Stimulated activated CD8-positive, alpha-beta memory T cell treated with anti-CD3 and anti-CD28 coated beads, Interleukin-2, amount 100 ng/mL, for 48 hours (primary cell): ENCODE measurements around the gene C16orf74.

Experiments used
- DNase-seq, 2 donors: peaks; one replicate each; pipeline ENCODE4 v3.0.0-alpha.2; 2020; ENCODE audit warnings: low read depth in 2 of 2

The C16orf74 gene

DNA sequence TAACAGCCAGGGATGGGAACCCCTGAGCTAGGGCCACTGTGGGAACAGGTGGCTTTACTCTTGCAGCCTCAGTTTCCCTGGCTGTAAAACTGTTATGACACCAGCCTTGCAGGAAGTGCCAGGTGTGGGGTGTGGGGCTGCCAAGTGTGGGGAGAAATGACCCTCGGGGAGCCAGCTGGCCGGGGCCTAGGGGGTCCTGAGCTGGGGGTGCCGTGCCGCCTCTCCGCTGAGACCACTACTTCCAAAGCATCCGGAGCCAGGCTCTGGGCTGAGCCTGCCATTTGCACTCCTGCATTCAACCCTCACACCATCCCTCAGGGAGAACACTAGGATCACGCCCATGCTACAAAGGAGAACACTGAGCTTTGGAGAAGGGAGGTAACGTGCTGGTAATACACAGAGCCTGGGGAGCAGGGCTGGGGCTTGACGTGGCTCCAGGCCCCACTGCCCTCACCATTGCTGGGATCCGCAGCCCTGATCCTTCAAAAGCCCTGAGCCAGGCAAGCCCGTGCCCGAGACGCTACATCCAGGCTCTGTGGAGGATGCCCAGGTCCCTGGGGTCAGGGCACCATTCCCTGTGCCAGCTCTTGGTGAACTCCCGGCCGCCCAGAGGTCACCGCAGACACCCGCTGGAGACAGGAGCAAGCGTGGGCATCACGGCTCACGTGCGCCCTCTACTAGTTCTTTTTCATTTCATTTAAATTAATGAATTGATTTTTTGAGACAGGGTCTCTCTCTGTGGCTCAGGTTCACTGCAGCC, 33.3 kb downstream of the C16orf74 start:
- DNase-seq, result peak; percentile 37 to 44

DNA sequence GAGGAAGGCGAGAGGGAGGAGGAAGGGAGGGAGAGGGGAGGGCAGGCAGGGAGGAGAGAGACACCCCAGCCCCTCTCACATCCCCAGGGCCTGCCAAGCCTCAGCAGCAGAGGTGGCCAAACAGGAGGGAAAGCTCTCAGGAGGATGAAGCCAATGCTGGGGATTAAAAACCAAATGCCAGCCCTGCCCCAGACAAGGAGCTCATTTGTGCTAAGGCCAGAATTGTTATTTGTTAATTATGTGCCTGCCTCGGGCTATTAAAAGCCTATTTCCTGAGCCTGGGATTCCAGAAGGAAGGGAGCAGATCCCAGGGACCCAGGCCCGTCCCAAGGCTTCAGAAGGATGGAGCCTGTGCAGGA, 34.2 kb downstream of the C16orf74 start:
- DNase-seq, result no peak

DNA sequence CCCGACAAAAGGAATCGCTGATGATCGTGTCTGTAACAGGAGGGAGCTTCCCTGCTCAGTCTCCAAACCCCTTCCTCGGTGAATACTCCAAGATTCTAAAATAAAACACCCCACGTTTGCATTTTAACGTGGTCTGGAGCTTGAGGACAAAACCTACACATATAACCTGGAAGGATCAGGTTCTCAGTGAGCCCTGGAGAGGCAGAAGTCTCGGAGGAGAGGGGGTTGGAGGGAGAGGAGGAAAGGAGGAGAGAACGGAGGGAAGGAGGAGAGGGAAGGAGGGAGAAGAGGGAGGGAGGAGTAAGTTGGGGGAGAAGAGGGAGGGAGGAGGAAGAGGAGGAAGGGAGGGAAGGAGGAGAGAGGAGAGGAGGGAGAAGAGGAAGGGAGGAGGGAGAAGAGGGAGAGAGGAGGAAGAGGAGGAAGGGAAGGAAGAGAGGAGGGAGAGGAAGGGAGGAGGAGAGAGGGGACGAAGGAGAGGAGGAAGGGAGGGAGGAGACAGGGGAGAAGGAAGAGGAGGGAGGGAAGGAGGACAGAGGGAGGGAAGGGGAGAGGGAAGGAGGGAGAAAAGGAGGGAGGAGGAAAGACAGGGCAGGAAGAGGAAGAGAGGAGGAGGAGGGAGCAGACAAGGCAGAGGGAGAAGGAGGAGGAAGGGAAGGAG, 34.7 kb downstream of the C16orf74 start:
- DNase-seq, result no peak

DNA sequence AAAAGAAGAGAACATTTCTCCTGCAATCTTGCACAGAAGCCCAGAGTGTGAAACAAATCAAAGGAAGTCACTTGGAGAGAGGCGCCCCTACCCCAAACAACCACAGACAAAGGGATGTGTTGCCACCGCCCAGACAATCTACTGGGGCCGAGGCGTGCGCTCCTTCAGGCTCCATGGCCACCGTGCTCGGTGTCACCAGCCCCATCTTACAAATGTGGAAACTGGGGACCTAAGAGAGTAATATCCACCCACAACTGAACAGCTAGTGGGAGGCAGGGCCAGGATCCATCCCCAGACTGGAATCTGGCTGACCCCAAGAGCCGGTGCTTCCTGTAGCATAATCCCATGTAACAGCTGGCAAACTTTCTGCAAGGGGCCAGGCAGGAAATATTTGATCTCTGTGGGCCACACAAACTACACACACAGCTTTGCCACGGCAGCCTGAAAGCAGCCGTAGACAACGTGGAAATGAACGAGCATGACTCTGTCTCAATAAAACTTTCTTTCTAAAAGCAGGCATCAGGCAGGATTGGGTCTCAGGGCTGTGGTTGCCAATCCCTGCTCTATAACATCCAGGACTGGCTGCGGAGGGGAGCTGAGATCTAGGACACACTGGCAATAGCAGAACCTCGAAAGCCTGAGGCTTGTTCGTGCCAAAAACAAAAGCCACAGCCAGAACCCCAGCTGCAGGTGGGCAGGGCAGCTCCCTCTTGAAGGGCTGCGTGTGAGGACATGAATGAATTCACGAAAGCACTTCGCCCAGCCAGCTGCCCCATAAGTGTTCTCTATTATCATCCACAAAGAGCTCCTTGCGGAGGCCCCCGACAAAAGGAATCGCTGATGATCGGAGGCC, 35.5 kb downstream of the C16orf74 start:
- no peak for DNase-seq

DNA sequence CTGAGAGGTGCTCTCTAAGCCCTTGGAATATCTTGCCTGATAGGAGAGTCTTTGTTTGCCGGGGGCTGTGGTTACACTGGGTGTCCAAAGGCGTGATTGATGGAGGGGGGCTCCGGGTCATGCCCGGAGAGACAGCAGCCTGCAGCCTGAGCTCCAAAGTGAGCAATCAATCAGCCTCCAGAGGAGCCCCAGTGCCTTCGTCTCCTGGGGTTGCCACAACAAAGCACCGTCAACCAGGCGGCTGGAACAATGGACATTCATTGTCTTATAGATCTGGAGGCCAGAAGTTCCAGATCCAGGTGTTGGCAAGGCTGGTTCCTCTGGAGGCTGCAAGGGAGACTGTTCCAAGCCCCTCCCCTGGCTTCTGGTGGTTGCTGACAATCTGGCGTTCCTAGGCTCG, 38.1 kb downstream of the C16orf74 start:
- no peak for DNase-seq

DNA sequence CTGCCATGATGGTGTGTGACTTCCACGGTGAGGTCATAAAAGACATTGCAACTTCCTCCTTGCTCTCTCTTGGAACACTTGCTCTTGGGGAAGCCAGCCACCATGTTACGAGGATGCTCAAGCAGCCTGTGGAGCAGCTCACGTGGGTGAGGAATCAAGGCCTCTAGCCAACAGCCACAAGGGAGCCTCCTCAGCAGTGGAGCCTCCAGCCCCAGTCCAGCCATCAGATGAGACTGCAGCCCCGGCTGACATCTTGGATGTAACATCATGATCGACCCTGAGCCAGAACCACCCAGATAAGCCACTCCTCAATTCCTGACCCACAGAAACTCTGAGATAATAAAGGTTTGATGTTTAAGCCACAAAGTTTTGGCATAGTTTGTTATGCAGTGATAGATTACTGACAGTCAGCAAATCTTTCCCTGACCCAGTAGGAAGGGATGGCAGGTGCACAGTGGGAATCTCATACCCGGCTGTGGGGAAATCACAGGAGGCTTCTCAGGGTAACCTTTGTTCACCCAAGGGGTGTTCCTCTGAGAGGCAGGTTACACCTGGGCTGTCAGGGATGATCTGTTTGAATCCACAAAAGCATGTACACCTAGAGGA, 38.8 kb downstream of the C16orf74 start:
- DNase-seq, result no peak

DNA sequence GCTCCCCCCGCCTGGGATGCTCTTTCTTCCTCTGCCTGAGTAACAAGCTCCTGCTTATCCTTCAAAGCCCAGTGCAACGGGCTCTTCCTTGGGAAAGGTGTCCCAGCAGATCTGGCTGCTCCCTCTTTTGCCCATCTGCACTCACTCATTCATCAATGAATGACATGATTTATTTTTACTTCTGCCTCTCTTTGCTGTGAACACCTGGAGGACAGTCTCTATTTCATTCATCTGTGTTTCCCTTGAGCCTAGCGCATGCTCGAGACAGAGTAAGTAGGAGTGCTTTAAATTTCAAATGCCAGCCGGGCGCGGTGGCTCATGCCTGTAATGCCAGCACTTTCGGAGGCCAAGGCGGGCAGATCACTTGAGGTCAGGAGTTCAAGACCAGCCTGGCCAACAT, 40.2 kb downstream of the C16orf74 start:
- DNase-seq, result no peak

DNA sequence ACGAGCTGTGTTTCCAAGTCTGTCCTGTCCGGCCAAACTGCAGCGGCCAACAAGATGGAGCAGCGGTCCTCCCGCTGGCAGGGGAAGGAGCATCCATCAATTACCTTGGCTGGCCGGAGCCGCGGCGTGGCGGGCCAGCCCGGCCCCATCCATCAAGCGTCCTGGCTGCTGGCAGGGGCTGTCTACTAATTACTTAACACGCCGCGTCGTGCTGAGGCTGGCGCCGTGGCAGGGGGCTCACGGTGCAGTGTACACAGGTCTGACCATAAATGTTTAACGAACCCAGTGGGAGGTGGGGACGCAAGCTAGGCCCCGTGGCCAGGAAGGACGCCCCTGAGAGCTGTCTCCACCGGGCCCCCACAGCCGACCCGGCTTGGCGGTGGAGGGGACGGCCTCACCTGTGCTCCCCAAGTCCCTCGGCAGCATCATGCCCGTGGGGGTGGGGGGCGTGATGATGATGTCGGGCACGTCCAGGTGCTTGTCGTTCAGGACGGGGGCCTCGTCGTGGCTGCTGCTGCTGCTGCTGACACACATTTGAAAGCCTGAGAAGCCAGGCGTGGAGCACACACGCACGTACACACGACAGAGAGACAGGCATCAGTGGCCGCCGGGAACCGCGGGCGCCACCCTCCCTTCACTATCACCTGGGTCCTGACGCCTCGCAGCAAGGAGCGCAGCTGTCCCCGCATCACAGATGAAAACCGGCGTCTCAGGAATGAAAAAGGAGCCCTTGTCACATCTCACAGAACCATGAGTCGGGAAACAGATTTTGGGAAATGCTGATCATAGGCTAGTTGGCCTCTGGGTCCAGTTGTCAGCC, 40.9 kb downstream of the C16orf74 start:
- no peak for DNase-seq

DNA sequence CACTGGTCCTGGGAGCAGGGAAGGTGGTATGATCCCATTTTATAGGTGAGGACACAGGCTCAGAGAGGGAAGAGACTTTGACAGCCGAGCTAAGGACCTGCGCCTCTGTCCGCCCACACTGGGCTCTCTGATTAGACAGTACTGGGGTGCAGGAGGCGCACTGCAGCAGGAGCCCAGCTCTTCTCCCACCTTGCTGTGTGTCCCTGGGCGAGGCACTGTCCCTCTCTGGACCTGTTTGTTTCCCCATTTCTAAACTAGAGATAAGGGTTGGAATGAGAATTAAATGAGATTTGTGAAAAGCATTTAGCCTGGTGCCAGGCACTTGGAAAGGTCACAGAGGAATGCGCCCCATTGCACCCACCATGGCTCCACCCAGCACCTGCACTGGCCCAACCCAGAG, 42.6 kb downstream of the C16orf74 start:
- no peak for DNase-seq

DNA sequence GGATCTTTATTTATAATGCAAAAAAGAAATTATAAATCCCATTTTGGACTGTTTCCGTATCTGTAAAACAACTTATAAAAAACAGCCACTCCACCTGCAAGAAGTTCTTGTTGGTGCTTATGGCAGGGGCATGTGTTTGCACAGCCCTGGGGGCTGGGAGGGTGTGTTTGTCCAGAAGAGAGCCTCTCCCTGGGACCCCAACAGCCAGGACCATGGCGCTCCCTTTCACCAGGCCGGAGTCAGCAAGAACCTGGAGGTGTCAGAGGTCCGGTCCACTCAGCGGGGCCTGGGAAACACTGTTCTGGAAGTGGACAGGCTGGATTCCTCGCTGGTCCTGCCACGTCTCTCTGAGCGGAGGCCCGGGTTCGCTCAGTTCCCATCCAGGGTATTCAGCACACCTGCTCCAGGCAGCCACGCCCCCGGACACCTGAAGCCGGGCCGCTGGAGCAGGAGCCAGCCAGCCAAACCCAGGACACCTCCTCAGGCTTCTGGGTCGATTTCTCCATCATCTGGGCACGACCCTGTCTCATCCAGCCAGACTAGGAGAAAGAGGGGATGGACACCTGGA, 43.3 kb downstream of the C16orf74 start:
- DNase-seq, result no peak

DNA sequence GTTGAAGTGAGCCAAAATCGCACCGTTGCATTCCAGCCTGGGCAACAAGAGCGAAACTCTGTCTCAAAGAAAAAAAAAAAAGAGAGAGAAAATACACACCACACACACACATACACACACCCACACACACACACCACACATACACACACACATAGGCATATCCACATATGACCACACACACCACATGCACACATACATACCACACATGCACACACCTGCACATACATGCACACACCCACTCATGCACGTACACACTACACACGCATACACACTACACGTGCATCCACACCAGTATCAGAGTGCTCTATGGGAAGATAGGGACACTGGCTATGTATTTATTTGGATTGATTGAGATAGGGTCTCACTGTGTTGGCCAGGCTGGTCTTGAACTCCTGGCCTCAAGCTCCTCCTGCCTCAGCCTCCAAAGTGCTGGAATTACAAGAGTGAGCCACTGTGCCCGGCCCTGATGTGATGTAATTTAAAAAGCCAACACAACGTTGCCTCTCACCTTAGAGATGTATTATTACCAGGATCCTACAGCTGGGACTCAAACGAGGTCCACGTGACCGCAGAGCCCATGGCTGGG, 44.4 kb downstream of the C16orf74 start:
- DNase-seq, result no peak

DNA sequence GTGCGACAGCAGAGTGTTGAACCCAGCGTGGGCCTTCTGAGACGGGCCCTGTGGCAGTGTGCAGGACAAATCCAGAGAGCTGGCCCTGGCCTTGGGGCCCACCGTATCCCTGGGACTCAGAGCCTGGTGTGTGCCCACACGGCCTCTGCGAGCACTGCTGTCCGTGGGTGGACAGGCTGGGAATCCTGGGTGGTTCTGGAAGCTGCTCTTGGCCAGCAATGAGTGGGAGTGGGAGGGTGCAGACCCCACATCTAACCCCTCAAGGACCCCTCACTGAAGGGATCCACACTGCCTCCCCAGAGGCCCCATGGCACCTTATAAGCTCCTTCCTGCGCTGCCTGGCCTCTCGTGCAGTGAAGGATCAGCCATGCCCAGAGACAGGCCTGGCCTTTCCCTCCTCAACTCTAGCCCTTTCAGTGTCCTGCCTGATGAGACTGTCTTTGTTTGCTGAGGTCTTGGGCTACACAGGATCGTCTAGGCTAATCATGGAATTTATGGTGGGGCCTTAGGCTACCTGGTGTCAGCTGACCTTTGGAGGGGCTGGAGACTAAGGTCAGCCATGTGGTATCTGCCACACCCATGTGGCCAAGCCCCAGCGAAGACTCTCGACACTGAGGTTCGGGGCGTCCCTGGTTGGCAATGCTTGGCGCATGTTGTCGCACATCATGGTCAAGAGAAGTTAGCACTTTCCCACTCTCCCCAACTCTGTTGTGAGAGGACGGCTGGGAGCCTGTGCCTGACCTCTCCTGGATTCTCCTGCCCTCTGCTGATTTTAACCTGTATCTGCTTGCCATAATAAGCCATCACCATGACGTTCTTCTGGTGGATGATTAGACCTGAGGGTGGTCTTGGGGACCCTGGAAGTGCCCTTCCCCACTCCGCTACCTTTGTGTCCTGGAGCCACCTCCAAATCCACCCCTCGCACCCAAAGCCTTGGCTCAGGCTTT, 45.7 kb downstream of the C16orf74 start:
- DNase-seq, result no peak

DNA sequence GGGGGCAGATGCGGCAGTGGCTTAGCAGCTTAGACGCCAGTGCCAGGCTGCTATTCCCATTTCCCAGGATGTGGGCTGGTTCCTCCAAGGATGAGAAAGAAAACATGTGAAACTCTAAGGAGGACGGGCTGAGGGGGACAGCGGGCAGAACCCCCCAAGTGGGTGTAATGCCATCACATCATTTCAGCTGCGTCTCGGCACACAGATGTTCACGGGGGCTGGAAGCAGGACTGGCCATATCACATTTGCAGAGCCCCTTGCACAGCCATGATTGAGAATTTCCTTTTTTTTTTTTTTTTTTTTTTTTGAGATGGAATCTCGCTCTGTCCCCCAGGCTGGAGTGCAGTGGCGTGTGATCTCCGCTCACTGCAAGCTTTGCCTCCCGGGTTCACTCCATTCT, 46.9 kb downstream of the C16orf74 start:
- no peak for DNase-seq

DNA sequence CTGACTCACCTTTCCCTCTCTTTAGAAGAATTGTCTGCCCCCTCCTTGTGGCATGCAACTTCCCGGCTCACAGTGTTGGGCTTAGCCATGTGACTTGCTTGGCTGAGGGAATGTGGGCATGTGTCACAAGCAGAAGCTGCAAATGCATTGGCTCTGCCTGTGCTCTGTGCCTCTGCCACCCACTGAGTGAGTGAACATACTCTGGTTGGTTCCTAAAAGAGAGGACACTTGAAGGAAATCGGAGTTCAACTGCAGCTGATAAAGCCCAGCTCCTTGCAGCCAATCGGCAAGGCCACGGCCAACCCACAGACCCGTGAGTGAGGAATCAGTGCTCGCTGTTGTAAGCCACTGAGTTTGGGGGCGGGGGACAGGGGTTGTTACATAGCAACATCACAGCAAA, 51.3 kb downstream of the C16orf74 start:
- DNase-seq, result no peak

DNA sequence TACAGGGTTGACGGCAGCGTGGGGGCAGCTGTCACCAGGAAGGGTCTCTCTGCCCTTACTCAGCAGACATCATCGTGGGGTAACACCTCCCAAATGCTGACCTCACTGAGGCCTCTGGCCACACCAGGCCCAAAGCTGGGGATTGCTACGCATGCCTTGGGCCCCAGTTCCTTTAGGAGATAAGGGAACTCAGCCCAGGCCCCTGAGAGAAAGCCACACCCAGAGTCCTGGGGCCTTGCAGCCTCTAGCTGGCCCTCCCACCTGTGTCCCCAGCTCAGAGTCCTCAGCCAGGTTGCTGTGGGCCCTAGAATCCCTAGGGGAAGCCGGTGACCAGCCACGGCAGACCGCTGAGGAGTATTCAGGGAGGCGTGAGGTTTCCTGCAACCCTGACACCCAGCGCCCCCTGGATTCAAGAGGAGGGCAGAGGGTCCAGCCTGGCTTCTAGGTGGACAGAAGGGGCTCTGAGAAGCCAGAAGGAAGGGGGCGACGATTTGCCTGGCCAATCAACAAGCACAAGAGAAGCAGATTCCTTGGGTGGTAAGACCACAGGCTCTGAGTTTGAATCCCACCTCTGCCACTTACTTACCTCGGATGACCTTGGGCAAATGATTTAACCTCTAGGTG, 51.8 kb downstream of the C16orf74 start:
- no peak for DNase-seq

DNA sequence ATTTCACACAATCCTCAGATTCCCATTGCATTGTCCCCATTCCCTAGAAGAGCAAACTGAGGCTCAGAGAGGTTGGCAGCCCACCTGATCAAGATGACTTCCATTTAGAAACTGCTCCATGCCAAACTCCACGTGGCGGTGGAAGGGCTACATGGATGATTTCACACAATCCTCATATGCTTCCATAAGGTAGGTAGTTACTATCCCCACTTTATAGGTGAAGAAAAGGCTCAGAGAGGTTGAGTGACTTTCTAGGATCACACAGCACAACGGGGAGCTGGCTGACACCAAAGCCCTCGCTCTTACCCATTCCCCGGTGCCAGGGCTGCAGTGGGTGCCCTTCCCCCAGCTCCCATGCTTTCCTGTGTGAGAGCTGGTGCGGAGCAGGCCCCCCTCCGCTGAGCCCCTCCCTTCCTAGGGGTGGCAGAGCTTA, 52.4 kb downstream of the C16orf74 start:
- DNase-seq, result no peak

DNA sequence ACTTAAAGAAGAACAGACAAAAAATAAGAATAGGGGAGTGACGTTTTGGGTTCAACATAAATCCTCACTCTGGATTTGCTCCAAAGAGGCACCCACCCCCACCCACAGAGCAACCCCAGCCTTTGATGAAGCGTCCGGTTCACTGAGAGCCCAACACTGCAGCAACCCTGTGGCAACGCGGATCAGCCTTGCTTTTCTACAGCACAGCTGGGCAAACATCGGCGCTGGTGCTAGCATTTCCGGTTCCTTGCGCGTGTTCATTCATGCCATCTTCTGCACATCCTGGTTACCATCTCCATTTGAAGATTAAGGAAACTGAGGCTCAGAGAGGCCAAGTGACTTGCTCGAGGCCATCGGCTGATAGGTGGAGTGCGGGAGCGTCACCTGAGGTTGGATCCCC, 53.5 kb downstream of the C16orf74 start:
- DNase-seq, result no peak

DNA sequence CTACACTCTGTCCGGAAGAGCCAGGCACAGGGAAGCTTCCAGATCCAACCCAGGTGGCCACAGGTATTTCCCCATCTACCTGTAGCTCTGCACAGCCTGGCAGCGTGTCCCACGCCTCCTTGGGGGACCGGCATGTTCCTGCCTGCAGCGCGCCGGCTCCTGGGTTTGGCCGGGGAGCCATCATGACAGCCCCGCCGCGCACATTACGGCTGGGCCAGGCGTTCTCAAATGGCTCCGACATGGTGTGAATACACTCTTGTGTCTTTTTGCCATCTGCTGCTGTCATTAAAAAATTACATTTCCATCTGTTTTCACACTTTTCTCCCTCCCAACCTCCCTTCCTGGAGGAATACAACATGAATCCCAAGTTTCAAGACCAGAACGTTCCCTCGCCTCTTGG, 54.1 kb downstream of the C16orf74 start:
- no peak for DNase-seq
